Urinary bladder (tissue), 4 donors: ENCODE results near the gene RPH3AL. TPM values are rescaled to one million over a fixed set of nuclear protein-coding genes. Genes with fewer than 3 reads are reported as not detected.

Source experiments
- DNase-seq: peaks from one replicate; pipeline ENCODE4 v3.0.0-alpha.2; 2015; ENCODE audit errors: extremely low spot score
- H3K27ac ChIP-seq: one replicate; pipeline ENCODE4 v1.5.1; 2013; ENCODE audit warnings: low read depth, mild to moderate bottlenecking, moderate library complexity
- H3K36me3 ChIP-seq: one replicate; pipeline ENCODE4 v1.6.1; 2013; ENCODE audit warnings: mild to moderate bottlenecking, moderate library complexity; ENCODE audit not compliant: insufficient read depth
- H3K4me1 ChIP-seq: one replicate; pipeline ENCODE4 v1.6.1; 2013; ENCODE audit warnings: mild to moderate bottlenecking, moderate library complexity; ENCODE audit not compliant: insufficient read depth
- H3K4me3 ChIP-seq: one replicate; pipeline ENCODE4 v1.5.1; 2013; ENCODE audit warnings: low read depth, low read length
- WGBS: extraction: QIAGEN DNeasy Blood & Tissue Kit; methylation state at CpG from one replicate; pipeline ENCODE4 v1.1.7; 2013; 5-methylcytosine and 5-hydroxymethylcytosine counted together
- polyA plus RNA-seq: library from polyadenylated mRNA; stranded (reverse); fragments of 200-250 nt; gene quantifications from one replicate; pipeline ENCODE4 v1.2.3, GENCODE V29; 2013
- total RNA-seq: library from RNA; depleted of rRNA; stranded (reverse); fragments of >200 nt; gene quantifications from one replicate; pipeline ENCODE4 v1.2.3, GENCODE V29; 2014
- donor health status: healthy with polysubstance abuse.
- donor health status: healthy.

RPH3AL gene
- total and polyA plus RNA-seq, 2 donors: 5.4 to 7.1 TPM

DNA sequence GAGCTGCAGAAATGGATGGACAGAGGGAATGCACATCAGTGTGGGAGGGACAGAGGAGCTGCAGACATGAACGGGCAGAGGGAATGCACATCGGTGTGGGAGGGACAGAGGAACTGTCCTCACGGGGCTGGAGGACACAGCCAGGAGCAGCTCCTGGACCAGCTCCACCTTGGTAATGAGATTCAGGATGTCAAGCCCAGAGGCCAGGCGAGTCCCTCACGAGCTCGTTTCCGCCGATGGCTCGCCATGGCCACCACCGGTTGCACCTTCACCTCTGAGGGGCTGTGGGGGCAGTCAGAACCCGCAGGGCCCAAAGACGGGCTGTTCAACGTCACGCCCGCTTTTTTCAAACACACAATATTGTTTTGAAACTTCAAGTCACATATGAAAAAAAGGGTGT, 56.2 kb downstream of the RPH3AL start:
- 74% methylated on average over 15 of the region's 15 CpGs for WGBS
- Histone ChIP-seq H3K36me3 (no peaks in the 10 kb centered on the region), H3K27ac (no peak overlapping the region), H3K4me1 (no peaks in the 10 kb centered on the region), H3K4me3 (no peak overlapping the region)
- no peak for DNase-seq

DNA sequence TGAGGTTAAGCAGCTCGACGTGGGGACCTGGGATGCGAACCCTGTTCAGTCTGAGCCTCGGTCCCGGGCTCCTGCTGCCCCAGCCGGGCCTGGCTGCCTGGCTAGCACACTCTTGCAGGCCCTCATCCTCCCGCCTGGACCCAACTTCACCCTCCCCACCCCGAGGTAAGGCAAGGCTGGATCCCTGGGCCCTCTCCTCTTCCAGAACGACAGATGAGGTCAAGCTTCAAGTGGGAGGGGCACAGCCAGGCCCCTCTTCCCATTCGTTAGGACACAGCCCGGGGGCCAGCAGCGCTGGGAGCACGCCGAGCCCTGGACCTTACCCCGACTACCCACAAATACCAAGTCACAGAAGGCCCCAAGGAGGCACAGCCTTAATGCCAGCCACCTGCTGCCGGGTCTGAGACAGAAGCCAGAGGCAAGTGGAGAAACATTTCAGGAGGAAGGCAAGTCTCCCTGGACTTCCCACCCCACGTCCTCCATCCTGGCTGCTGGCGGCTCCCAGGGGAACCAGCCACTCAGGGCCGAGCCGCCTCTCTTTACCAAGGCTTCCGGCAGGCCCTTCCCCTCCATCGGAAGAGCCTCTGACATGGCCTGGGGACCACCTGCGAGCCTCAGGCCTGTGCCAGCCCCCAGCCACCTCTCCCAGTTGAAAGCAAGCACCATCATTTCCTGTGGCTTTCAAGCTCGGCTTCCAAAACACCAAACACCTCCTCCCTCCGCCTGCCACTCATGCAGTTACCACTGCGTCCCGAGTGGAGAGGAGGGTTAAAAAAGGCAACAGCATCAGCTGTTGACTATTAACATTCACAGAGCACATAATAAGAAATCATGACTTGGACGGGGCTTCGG, 59.9 kb downstream of the RPH3AL start:
- WGBS: 76% methylated on average over 29 of the region's 29 CpGs
- Histone ChIP-seq H3K36me3 (no peaks in the 10 kb centered on the region), H3K4me1 (no peaks in the 10 kb centered on the region), H3K4me3 (no peak overlapping the region), H3K27ac (no peak overlapping the region)
- no peak for DNase-seq

DNA sequence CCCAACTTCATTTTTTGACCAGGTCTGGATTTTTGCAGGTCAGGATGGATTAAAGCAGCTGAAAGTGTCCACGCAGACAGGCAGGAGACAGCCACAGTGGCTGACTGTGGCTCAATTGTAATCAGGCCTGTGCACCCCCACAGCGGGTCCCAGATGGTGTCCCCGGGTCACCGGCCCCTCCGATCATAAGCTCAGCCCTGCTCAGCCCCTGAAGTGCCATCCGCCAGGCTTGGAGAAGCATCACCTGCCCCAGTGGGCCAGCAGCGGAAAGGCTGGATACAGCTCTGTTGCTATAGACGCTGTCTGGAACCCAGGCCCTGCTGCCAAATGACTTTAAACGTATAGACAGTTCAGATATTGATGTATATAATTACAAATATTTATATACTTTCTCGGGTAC, 60.6 kb downstream of the RPH3AL start:
- no peaks in the 10 kb centered on the region for H3K4me1 ChIP-seq
- 90% methylated on average over 10 of the region's 10 CpGs for WGBS
- no peaks in the 10 kb centered on the region for H3K36me3 ChIP-seq
- H3K4me3 ChIP-seq: no peak overlapping the region
- no peak overlapping the region for H3K27ac ChIP-seq
- no peak for DNase-seq

DNA sequence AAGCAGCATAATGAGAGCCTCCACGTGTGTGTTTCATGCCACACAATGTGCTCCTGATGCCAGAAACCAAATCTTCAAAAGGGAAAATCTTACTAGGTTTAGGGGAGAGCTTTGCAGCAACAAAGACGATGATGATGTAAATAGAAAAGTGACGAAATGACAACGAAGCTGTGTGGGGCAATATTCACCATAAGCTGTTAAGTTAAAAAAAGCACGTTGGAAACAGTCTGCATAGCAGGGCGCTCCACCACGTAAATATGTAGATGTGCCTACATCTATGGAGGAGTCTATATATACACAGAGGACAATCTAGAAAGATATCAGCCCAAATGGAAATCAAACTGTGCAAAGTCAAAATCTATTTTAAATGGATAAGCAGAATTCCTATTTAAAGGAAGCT, 61.0 kb downstream of the RPH3AL start:
- Histone ChIP-seq H3K4me3 (no peak overlapping the region), H3K27ac (no peak overlapping the region), H3K4me1 (no peaks in the 10 kb centered on the region), H3K36me3 (no peaks in the 10 kb centered on the region)
- 79% methylated on average over 7 of the region's 7 CpGs for WGBS
- DNase-seq: no peak

DNA sequence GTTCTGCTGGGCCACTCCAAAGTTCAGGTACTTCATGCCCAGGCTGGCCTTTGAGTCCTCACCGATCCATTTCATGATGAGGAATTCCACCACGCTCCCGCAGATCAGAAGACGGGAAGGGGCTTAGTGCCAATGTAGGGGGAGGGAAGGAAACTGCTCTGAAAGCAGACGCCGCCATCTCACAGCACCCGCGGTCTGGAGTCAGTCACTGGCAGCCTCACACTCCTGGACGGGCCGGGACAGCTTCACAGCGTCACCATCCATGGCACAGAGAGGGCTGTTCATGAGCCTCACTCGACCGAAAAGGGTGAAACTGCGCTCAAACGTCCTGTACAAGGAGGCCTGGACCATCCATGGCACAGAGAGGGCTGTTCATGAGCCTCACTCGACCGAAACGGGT, 62.0 kb downstream of the RPH3AL start:
- 82% methylated on average over 18 of the region's 18 CpGs for WGBS
- no peak overlapping the region for H3K4me3 ChIP-seq
- DNase-seq: no peak
- H3K4me1 ChIP-seq: no peaks in the 10 kb centered on the region
- H3K27ac ChIP-seq: no peak overlapping the region
- H3K36me3 ChIP-seq: no peaks in the 10 kb centered on the region

DNA sequence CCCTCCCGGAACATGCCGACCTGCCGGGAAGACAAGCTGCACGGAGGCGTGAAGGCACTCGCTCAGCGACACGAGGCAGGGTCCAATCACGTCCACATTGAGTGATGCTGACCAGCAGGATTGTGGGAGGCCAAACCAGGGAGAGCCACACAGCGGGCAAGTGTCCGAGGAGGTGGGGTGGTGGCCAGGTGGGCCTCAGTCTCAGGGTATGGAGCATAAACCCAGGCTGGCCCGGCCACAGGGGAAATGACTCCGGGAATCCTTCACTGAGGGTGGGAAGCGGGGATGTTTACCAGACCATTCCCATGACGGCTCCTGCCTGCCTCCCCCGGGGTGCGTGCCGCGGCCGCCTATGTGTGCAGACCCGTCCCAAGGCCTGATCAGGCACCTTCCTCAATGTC, 62.5 kb downstream of the RPH3AL start:
- Histone ChIP-seq H3K36me3 (no peaks in the 10 kb centered on the region), H3K4me1 (no peaks in the 10 kb centered on the region), H3K4me3 (no peak overlapping the region), H3K27ac (no peak overlapping the region)
- no peak for DNase-seq
- 96% methylated on average over 21 of the region's 21 CpGs for WGBS

DNA sequence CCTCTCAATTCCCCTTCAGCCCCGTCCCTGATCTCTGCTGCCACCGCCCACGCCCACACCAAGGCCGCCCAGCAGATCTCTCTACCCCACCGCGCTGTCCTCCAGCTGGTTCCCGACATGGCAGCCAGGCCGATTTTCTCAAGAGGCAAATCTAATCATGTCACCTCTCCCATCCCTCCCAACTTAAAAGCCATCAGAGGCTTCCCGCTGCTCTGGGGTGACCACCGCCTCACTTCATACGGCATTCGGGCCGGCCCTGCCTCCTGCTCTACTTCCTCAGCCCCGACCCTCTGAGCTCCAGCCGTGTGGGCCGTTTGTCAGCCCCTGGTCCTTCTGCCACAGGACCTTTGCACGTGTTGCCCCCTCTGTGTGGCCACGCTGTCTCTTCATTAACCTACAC, 63.2 kb downstream of the RPH3AL start:
- DNase-seq: no peak
- H3K36me3 ChIP-seq: no peaks in the 10 kb centered on the region
- 89% methylated on average over 18 of the region's 18 CpGs for WGBS
- no peak overlapping the region for H3K27ac ChIP-seq
- H3K4me3 ChIP-seq: no peak overlapping the region
- no peaks in the 10 kb centered on the region for H3K4me1 ChIP-seq

DNA sequence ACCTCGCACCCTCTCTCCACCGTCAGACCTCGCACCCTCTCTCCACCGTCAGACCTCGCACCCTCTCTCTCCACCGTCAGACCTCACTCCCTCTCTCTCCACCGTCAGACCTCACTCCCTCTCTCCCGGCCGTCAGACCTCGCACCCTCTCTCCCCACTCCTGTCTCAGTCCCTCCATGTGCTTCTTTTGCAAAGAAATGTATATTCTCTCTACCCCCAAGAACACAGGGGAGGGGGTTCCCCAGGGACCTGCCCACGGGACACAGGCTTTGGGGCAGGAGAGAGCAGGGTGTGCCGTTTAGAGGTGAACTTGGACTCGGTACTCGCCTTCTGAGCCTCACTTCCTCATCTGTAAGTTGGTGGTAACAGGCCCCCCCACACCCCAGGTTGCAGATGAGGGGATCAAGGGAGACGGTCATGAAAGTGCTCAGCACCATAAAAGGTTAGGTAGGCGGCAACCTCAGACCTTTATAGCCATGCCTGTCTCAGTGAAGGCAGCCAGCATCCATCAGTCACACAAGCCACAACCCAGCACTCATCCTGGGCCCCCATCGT, 63.7 kb downstream of the RPH3AL start:
- Histone ChIP-seq H3K4me3 (no peak overlapping the region), H3K36me3 (no peaks in the 10 kb centered on the region), H3K27ac (no peak overlapping the region), H3K4me1 (no peaks in the 10 kb centered on the region)
- WGBS: 57% methylated on average over 12 of the region's 17 CpGs
- DNase-seq: no peak

DNA sequence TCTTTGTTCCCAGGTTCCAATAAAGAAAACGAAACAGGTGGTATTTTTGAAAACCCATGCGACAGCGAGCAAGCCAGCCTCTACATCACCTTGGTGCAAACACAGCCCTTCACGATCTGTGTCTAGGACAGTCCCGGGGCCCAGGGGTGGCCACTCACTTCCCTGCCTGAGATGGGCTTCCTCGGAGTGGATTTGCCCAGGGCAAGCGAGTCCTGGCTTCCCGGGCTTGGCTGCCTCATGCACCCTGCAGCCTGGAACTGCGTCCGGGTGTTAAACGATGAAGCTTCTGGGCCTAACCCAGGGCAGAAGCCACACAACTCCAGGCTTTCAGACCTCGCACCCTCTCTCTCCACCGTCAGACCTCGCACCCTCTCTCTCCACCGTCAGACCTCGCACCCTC, 66.0 kb downstream of the RPH3AL start:
- DNase-seq: no peak
- 80% methylated on average over 14 of the region's 16 CpGs for WGBS
- no peak overlapping the region for H3K27ac ChIP-seq

DNA sequence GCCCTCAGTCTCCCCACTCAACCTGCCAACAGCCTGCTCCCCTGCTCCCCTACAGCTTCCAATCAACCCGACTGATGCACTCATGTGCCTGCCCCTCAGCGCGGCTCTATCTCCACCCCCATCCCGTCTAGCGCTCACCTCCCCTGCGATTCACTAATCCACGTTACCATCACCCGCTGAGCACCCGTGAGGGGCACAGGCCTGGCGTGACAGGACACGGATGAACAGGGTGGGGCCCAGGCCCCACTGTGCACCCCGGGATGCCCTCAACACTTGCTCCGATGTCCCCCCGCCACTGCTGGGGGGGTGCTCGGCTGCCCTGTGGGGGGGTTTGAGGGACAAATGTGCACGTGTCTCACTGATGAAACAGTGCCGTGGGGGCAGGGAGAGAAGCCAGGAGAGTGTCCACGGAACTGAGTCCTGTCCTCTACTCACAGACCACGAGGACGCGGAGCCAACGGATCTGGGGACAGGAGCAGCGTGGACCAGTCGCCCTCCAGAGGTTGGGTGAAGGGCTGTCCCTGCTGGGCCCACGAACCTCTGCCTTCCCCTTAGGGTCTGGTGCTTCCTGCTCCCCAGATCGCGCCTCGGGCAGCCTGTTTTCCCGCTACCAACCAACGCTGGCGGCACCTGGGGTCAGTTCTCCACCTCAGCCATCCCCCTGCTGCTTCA, 66.7 kb downstream of the RPH3AL start:
- Histone ChIP-seq H3K27ac (no peak overlapping the region), H3K4me3 (no peak overlapping the region), H3K36me3 (no peaks in the 10 kb centered on the region), H3K4me1 (no peaks in the 10 kb centered on the region)
- 84% methylated on average over 31 of the region's 31 CpGs for WGBS
- no peak for DNase-seq

More for the DNA sequence above, 66.0 kb downstream of the RPH3AL start:
- Histone ChIP-seq H3K36me3 (no peaks in the 10 kb centered on the region), H3K4me3 (no peak overlapping the region), H3K4me1 (no peaks in the 10 kb centered on the region)

DNA sequence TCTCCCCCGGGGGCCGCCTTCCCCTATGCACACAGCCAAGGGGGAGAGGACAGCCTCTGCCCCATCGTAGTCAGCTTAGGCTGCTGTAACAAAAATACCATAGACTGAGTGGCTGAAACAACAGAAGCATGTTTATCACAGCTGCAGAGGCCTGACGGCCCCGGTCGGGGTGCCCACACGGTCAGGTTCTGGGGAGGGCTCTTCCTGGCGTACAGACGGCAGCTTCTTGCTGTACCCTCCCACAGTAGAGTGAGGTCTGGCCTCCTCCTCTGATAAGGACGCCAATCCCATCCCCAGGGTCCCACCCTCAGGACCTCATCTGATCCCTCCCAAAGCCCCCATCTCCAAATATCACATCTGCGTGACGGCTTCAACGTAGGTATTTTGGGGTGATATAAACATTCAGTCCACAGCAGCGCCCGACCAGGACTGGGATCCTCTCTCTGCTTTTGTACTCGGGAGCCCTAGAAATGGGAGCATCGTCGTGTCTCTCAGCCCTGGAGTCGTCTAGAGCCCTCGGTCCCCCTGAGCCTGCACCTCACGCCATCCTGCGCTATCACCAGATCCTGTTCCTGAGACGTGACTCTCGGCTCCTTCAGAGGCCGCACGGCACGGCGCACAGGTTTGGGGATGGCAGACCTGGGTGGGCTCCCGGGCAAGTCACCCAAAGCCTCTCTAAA, 67.8 kb downstream of the RPH3AL start:
- H3K4me1 ChIP-seq: no peaks in the 10 kb centered on the region
- H3K36me3 ChIP-seq: no peaks in the 10 kb centered on the region
- no peak for DNase-seq
- no peak overlapping the region for H3K4me3 ChIP-seq
- 83% methylated on average over 29 of the region's 29 CpGs for WGBS
- H3K27ac ChIP-seq: no peak overlapping the region

DNA sequence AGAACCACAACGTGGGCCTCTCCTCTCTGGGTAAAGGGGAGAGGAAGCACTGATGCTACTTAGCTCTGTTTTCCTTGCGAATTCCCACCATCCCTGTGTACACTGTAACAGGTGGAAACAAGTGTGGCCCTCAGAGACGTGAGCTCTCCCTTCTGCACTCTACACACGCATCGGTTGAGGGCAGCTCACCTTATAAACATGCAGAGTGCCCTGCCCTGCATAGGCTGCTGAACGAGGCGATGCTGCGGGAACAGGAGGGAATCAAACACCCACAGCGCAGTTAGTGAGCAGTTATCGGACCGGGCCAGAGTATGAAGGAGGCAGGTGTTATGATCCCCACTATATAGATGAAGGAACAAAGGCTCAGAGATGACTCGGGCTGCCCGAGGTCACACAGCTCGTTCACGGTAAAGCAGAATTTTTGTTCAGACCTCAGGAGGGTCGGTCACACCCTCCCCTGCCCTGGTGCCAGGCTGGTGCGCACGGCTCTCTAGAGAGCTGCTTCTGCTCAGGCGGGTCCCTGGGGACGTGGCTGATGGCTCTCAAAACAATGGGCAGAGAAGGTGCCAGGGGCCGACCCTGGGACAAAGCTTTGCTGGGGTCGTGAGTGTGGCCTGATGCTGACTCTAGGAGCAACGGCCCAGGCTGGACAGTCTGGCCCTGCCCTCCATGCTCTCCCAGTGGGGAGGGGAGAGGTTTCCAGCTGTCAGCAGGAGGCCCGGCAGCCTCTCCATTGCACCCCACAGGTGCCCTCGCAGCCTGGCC, 68.5 kb downstream of the RPH3AL start:
- DNase-seq: no peak
- Histone ChIP-seq H3K27ac (no peak overlapping the region), H3K4me1 (no peaks in the 10 kb centered on the region), H3K4me3 (no peak overlapping the region), H3K36me3 (no peaks in the 10 kb centered on the region)
- WGBS: 84% methylated on average over 25 of the region's 25 CpGs
